GM21515 (cell line): Measurements from ENCODE around the gene PTGDR.

ENCODE experiments used
- ATAC-seq: cut with Tn5 transposase; IDR thresholded peaks from one replicate; pipeline ENCODE4 v1.9.1; 2021; ENCODE audit not compliant: unreplicated experiment

Gene PTGDR, protein sequence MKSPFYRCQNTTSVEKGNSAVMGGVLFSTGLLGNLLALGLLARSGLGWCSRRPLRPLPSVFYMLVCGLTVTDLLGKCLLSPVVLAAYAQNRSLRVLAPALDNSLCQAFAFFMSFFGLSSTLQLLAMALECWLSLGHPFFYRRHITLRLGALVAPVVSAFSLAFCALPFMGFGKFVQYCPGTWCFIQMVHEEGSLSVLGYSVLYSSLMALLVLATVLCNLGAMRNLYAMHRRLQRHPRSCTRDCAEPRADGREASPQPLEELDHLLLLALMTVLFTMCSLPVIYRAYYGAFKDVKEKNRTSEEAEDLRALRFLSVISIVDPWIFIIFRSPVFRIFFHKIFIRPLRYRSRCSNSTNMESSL

GRCh38 chr14:52267501-52268278, at the start of gene PTGDR:
Gene PTGDR (plus strand): TSS chr14:52267698. CDS start chr14:52267815, 117 bp downstream.
- ATAC-seq: no peak

GRCh38 chr14:52219488-52220084, 47.9 kb upstream of the PTGDR start:
- ATAC-seq: no peak

GRCh38 chr14:52220924-52221811, 46.3 kb upstream of the PTGDR start:
- ATAC-seq: no peak

DNA sequence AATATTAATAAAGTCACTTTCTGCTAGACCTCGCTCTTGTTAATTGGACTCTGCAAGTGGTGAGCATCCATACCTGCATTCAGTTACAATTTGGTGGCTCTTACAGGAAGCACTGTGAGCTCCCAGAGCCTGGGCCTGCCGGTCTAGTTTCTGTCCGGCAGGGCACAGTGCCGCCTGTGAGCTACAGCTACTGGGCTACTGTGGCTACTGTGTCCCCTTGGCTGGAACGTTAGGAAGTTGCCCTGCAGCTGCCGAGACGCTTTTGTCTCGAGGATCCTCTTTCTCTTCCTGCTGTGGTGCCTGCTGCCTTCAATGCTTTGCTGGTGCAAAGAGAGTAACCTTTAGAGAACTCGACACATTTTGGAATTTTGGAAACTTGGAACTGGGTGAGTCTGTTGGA, 44.6 kb upstream of the PTGDR start:
- no peak for ATAC-seq

GRCh38 chr14:52227619-52228222, 39.8 kb upstream of the PTGDR start:
- no peak for ATAC-seq

- ATAC-seq: no peak
Observed at GRCh38 chr14:52233693-52234092, 33.8 kb upstream of the PTGDR start.

GRCh38 chr14:52235434-52235833, 32.1 kb upstream of the PTGDR start:
- ATAC-seq: no peak

DNA sequence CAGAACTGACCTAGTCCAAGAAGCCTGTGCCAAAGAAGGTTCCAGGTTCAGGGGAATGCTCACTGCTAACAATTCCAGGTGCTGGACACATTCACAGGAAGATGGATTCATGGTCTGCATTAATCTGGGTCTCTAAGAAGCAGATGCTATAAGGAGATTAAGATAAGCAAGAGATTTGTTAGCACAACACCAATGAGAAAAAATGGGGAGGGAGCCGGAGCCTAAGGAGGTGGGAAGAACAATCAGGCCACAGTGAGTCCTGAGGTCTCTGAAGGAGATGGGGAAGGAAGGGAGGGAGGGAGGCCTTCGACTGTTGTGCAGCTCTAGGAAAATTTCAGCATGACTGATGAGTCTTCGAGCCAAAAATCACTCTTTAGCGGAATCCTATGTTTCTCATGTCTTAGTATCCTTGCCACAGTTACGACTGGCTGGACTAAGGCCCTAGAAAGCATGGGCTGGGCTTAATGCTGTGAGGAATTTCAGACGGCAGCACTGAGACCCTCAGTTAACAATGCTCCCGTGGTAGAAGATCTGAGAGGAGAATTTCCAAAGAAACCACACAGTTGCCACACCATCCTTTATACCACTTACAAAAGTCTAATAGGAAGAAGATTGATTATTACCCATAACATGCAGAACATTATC, 31.5 kb upstream of the PTGDR start:
- ATAC-seq: no peak

DNA sequence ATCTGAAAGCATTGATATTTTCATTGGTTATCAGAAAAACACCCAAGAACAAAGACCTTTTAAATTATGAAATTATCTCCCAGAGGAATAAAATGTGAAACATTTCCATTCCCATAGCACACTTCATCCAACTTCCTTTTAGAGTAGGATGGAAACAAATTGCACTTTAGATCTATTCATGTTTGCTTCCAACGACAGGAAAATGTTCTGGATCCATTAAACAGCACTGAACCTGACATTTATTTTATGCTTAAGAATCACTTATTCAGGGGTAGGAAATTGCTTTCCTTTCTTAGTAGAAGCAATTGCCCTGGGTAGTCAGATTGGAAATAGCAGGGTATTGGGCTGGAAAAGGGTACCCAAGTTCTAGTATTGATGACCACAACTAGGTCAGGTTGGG, 28.8 kb upstream of the PTGDR start:
- ATAC-seq: no peak

DNA sequence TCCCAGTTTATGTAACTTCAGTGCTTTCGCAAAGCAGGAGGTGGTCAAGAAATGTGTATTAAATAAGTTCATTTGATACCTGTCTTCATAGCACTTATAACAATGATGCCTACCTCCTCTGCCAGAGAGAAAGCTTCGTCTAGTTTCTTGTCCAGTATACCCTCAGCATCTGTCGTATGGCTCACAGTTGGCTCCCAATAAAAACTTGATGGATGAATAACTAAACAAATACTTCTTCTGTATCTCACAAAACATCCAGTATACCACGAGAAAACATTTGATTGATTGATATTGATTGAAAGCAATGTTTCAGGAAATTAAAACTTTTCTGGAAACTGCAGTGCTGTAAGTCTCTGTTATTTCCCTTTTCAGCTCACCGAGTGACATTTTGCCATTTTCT, 26.9 kb upstream of the PTGDR start:
- no peak for ATAC-seq

DNA sequence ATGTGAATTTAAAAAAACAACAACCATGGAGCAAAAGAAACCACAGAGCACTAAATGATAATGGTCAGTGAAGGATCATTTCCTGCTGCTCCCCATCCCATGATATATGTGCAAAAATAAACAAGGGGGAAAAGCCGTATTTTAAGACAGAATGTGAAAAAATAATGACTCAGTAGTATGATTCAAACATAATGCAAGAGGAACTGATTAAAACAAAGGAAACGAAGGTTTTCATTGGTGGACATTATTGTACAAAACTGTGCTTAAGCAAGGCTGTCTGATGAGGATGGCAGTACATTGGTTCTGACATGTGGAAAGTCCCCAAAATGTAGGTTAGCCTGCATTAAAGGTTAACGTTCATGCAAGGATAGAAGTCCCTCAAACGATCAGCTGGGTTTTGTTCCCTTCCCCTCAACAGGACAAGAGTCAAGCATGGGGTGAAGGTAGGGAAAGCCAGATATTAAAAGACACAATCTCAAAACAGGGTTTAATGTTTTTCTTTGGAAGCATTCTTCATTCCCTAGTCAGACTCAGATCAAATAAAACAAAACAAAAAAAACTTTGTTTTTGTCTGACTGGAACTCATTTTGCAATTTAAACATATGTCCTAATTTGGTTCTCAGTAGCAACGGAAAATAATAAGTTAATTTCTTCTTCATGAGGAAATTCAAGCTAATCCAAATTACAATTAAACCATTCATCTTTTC, 26.3 kb upstream of the PTGDR start:
- ATAC-seq: no peak

DNA sequence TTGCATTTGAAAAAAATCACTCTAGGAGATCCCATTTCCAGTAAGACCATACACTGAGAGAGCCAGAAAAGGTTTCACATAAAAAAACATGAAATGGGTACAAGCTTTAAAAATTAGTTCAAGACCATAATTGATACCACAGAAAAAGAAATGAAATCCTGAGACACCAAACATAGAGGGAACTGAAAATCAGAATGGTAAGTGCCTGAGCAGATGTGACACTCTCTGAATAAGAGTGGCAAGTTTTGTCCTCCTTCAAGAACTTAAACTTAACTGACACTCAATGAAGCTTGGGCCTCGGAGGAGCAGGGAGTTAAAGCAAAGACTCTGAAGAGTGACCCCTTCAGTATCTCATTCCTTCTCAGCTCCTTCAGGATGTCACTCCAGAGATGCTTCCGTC, 23.2 kb upstream of the PTGDR start:
- ATAC-seq: peak; percentile 83

DNA sequence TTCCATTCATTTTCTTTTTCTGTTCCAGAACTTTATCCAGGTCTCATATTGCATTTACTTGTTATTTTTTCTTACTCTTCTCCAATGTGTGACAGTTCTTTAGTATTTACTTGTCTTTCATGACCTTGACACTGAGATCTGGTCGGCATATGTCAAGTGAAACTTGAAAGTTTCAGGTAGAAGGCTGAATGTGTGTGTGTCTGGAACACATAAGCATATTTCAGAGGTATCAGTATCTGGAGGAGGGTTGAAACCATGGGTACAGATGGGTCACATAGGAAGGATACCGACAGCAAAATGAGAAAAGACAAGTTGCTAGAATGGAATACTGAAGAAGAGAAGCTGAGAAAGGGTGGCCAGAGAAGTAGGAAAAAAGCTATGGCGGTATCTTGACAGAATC, 22.5 kb upstream of the PTGDR start:
- peak; percentile 60 for ATAC-seq

DNA sequence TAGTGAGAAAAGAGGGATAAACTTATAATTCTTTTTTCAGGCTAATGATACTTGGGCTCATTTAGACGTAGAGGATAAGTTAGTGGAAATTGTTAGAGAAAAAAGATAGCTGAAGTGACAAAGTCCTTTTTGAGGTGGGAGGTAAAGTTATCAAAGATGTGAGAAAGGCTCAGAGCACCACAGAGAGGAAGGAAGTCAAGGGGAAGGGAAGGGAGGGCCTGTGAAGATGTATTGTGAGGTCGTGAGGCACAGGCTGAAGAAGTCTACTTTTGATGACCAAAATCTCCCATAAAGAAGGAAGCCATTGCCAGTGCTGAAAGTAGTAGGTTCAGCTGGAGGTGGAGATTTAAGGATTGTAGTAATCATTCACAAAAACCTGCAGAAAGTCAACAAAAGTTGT, 19.4 kb upstream of the PTGDR start:
- ATAC-seq: no peak

DNA sequence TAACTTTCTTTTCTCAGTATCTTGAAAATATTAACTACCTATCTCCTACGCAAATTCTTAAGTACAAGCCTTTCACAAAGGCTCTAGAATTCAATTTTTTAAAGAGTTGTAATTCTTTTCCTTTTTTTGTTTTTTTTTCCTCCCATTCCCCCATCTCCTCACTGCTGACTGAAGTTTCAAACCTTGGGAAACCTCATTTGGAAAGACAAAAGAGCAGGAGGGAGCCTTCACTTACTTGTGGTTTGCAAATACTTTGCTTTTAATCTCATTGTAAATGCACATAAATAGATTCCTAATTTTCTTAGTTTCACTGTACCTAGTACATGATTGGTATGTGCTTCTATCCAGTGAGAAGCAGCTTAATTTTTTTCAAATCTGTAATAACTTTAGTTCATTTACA, 15.8 kb upstream of the PTGDR start:
- no peak for ATAC-seq

GRCh38 chr14:52253503-52253902, 14.0 kb upstream of the PTGDR start:
- ATAC-seq: no peak

- ATAC-seq: no peak
Observed at GRCh38 chr14:52254086-52254485, 13.4 kb upstream of the PTGDR start.

DNA sequence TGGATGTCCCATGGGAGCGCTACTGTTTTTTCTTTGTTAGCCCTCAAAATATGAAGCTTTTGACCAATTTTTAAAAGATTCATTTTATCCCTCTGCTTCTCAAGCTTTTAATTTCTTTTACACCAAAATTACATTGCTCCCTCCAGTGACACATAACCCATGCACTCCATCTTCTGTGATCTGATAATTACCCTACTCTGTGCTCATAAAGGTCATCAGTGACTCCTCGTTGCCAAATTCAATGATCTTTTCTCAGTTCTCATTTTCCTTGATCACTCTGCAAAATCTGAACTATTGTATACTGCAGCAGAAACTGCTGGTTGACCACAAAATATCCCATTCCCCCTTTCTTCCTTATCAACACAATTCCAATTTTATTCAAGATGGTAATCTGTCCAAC, 8.7 kb upstream of the PTGDR start:
- ATAC-seq: no peak

- ATAC-seq: no peak
Observed at GRCh38 chr14:52259434-52259833, 8.1 kb upstream of the PTGDR start.

- no peak for ATAC-seq
Observed at GRCh38 chr14:52262600-52262999, 4.9 kb upstream of the PTGDR start.
